Adrenal gland (tissue), 12 donors: ENCODE measurements around the gene MAGEF1. TPM values are rescaled to one million over a fixed set of nuclear protein-coding genes. Genes with fewer than 3 reads are reported as not detected.

Experiments
- DNase-seq, 7 donors: peaks; one replicate each; pipeline ENCODE4 v3.0.0-alpha.2; 2019 to 2020
- H3K27ac ChIP-seq, 5 donors: fragments of 200-600 bp; sonication (generic) in 4 of 5; 1 replicate in 3 of 5; 2 replicates in 2 of 5; pipeline versions ENCODE4 v1.5.1 to v1.8.0; 2016 to 2020; ENCODE audit warnings: mild to moderate bottlenecking in 1 of 5
- H3K27me3 ChIP-seq: fragments of 200-600 bp; 2 replicates; pipeline ENCODE4 v1.8.0; 2021
- H3K36me3 ChIP-seq, 2 donors: fragments of 200-600 bp; replicated peaks in 1 of 2; 1 replicate in 1 of 2; 2 replicates in 1 of 2; pipeline versions ENCODE4 v1.5.1 to v1.8.0; 2018 to 2022
- H3K4me1 ChIP-seq, 2 donors: fragments of 200-600 bp; replicated peaks in 1 of 2; 1 replicate in 1 of 2; 2 replicates in 1 of 2; pipeline versions ENCODE4 v1.5.1 to v1.8.0; 2018 to 2021
- H3K4me3 ChIP-seq, 4 donors: fragments of 200-600 bp; sonication (generic) in 3 of 4; one replicate each; pipeline ENCODE4 v1.5.1; 2016 to 2018
- H3K9me3 ChIP-seq, 3 donors: fragments of 200-600 bp; sonication (generic) in 1 of 3; replicated peaks in 1 of 3; 1 replicate in 2 of 3; 2 replicates in 1 of 3; pipeline versions ENCODE4 v1.5.1 to v1.8.0; 2016 to 2021
- POLR2A ChIP-seq, 2 donors: fragments of 450-650 bp; IDR thresholded peaks; one replicate each; pipeline ENCODE4 v1.6.1; 2017; ENCODE audit warnings: antibody characterized with exemption in 2 of 2, mild to moderate bottlenecking in 2 of 2, moderate library complexity in 1 of 2
- WGBS, 4 donors: extraction: QIAGEN DNeasy Blood & Tissue Kit in 2 of 4; methylation state at CpG; one replicate each; pipeline versions ENCODE4 v1.1.5 to v1.1.7; 2013 to 2017; 5-methylcytosine and 5-hydroxymethylcytosine counted together
- intact Hi-C, 2 donors: fragments of 100-400 bp; cut with DNase I; formaldehyde crosslinking; loops; one replicate each; pipeline versions ENCODE4 v1.14.1 to v1.15.0; 2022 to 2023
- polyA plus RNA-seq, 3 donors: library from polyadenylated mRNA; stranded (reverse); fragments of 200-250 nt in 2 of 3; fragments of 350-450 nt in 1 of 3; fragmentation: Illumina TruSeq in 1 of 3; extraction: RNeasy Lipid Tissue Mini Kit (QIAGEN cat#74804) in 1 of 3; gene quantifications; one replicate each; pipeline ENCODE4 v1.2.3, GENCODE V29; 2013 to 2014
- total RNA-seq, 9 donors: library from RNA; depleted of rRNA in 4 of 9; stranded (reverse); fragments of >200 nt in 4 of 9; fragments of 120-200 nt in 1 of 9; fragmentation: NEBNext Ultra II Directional in 1 of 9; extraction: Animal tissue kit (Norgen Biotek cat#: 25700) in 1 of 9; gene quantifications; one replicate each; pipeline versions ENCODE4 v1.1.0 to v1.2.4, GENCODE V29; 2013 to 2023
- TF ChIP-seq, protein P1 (sequence below), 6 experiments: fragments of 450-650 bp in 4 of 6; fragments of 200-600 bp in 2 of 6; sonication (generic) in 1 of 6; IDR thresholded peaks; 1 replicate in 5 of 6; 2 replicates in 1 of 6; pipeline versions ENCODE4 v1.5.1 to v1.8.0; 2016 to 2021; ENCODE audit warnings: antibody characterized with exemption in 6 of 6, mild to moderate bottlenecking in 2 of 6, moderate library complexity in 1 of 6
- donor health status: healthy with polysubstance abuse.
- donor health status: Bipolar disorder and iron deficiency.
- donor health status: DM: yes; HTN: yes; CAD: no.
- donor health status: DM: no; HTN: no; CAD: no.
- donor health status: DM: no; HTN: no; CAD: no.
- donor health status: DM: yes; HTN: yes; CAD: no.

MAGEF1 gene
- total and polyA plus RNA-seq, 12 donors, result 22.1 to 69.1 (median 36.3) TPM

DNA sequence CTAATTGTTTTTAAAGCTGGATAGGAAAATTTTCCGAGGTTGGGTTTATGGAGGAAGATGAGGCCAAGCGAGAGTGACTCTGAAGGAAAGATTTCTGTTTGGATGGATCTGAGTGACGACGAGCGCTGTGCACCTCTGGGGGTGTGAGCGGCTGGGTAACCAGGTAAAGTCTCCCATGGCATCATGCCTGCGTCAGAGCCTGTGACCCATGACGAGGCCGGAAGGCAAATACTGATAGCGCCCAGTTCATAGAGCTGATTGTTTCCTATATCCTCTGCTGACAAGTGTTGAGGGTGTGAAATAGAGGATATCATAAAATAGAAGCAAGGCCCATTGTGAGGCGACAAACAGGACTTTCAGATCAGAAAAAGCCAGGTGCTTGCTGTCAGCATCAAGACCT, 33.7 kb upstream of the MAGEF1 start:
- Histone ChIP-seq H3K27ac (no peak overlapping the region), H3K4me1 (no peaks in the 10 kb centered on the region), H3K27me3 (no peaks in the 10 kb centered on the region), H3K9me3 (no peaks in the 10 kb centered on the region), H3K36me3 (no peaks in the 10 kb centered on the region), H3K4me3 (no peak overlapping the region)
- WGBS, 4 donors, result 84 to 91% (median 86%) methylated on average over 11 of the region's 11 CpGs
- DNase-seq, result no peak
- intact Hi-C loops, result no loop called here
- TF ChIP-seq, protein P1, sequence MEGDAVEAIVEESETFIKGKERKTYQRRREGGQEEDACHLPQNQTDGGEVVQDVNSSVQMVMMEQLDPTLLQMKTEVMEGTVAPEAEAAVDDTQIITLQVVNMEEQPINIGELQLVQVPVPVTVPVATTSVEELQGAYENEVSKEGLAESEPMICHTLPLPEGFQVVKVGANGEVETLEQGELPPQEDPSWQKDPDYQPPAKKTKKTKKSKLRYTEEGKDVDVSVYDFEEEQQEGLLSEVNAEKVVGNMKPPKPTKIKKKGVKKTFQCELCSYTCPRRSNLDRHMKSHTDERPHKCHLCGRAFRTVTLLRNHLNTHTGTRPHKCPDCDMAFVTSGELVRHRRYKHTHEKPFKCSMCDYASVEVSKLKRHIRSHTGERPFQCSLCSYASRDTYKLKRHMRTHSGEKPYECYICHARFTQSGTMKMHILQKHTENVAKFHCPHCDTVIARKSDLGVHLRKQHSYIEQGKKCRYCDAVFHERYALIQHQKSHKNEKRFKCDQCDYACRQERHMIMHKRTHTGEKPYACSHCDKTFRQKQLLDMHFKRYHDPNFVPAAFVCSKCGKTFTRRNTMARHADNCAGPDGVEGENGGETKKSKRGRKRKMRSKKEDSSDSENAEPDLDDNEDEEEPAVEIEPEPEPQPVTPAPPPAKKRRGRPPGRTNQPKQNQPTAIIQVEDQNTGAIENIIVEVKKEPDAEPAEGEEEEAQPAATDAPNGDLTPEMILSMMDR (IDR thresholded peaks at IDR 0.05), result no peak
- TF ChIP-seq POLR2A (IDR thresholded peaks at IDR 0.05), result no peak

DNA sequence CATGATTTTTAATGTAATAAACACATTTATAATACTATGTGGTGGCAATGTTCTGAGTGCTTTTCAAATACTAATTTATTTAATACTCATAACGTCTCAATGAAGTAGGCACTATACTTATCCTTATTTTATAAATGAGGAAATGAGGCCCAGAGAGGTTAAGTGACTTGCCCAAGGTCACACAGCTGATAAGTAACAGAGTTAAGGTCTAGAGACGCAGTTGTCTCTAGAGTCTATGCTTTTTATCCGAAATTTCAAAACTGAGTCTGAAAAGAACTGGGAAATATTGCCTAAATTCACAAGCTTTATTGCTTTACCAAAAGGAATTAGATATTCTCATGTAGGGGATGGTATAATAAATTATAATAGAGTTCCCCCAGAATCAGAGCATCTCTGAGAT, 31.4 kb upstream of the MAGEF1 start:
- WGBS, 4 donors, result 78 to 85% (median 80%) methylated on average over 3 of the region's 3 CpGs
- Histone ChIP-seq H3K36me3 (no peaks in the 10 kb centered on the region), H3K4me3 (no peak overlapping the region), H3K9me3 (no peaks in the 10 kb centered on the region), H3K27ac (no peak overlapping the region), H3K4me1 (no peaks in the 10 kb centered on the region), H3K27me3 (no peaks in the 10 kb centered on the region)
- intact Hi-C loops, result no loop called here
- TF ChIP-seq, protein P1 (IDR thresholded peaks at IDR 0.05), result no peak
- TF ChIP-seq POLR2A (IDR thresholded peaks at IDR 0.05), result no peak
- no peak for DNase-seq

DNA sequence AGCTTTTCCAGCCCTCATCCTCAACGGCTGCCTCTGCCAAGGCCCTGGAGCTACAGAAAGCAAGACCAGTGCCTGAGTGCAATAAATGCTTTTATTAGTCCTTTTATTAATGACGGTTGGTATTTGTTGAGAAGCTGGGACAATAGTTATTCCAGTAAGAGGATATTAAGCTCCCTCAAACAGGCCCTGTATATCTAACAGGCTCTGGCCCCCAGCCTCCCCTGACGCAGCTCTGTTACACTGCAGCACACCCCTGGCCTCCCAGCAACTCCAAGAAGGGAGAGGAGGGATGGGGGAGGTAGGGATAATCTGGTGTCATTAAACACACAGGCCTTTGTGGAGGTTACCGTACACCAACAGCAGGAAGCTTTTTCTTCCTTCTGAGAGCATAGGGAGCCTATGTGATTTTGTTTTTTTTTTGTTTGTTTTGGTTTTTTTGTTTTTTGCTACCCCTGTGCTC, 30.8 kb upstream of the MAGEF1 start:
- WGBS, 4 donors, result 65 to 84% (median 70%) methylated on average over 4 of the region's 4 CpGs
- H3K36me3 ChIP-seq, result no peaks in the 10 kb centered on the region
- intact Hi-C loops, result no loop called here
- no peaks in the 10 kb centered on the region for H3K4me1 ChIP-seq
- H3K9me3 ChIP-seq, result no peaks in the 10 kb centered on the region
- no peak for TF ChIP-seq POLR2A (IDR thresholded peaks at IDR 0.05)
- TF ChIP-seq, protein P1 (IDR thresholded peaks at IDR 0.05), result no peak
- peak in 1 of 7 donors; percentile 4 for DNase-seq
- no peak overlapping the region for H3K4me3 ChIP-seq
- no peak overlapping the region for H3K27ac ChIP-seq
- H3K27me3 ChIP-seq, result no peaks in the 10 kb centered on the region

DNA sequence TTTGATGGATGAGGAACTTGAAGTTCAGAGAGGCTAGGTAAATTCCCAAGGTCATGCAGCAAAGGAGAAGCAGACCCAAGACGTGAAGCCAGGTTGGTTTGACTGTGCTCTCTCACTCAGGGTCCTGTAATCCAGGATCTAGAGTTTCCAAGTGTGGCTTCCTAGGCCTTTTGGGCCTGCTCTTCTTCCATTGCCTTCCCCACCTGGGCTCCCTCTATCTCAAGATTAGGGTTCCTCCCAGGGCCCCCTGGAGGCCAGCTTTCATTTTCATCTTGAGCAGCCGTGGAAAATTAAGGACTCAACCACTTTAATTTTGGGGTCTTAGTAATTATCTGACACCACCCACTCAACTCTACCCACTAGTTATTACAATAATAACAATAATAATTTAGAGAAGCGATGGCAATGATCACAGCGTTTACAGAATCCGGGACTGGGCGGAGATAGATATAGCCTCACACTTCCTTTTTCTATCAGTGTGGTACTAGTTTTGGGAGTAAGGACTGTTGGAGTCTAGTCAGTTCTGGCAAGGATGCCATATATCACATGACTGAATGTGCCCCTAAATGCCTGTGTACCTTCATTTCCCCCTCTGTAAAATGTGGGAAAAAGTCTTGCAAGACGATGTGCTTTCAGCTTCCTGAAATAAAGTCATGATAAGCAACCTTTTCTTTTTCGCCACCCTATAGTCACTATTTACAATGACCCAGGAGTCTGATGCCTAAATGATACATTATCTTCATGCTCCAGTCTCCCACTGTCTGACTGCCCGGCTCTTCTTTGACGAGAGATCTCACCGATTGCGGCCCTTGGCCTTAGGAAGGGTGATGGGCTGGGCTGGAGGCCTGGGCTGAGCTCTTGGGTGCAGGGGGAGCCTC, 30.2 kb upstream of the MAGEF1 start:
- no peaks in the 10 kb centered on the region for H3K4me1 ChIP-seq
- H3K27me3 ChIP-seq, result no peaks in the 10 kb centered on the region
- intact Hi-C loops, result no loop called here
- no peaks in the 10 kb centered on the region for H3K36me3 ChIP-seq
- TF ChIP-seq, protein P1 (IDR thresholded peaks at IDR 0.05), result no peak
- no peak for TF ChIP-seq POLR2A (IDR thresholded peaks at IDR 0.05)
- peak in 1 of 7 donors; percentile 6 for DNase-seq
- no peaks in the 10 kb centered on the region for H3K9me3 ChIP-seq
- H3K4me3 ChIP-seq, result no peak overlapping the region
- 81 to 84% (median 83%) methylated on average over 12 of the region's 12 CpGs for WGBS, 4 donors
- H3K27ac ChIP-seq, result no peak overlapping the region
